SK-N-SH treated with all-trans-retinoic acid at 6 μM for 48 hours (cell line): Measurements from ENCODE around the gene PLCB4.

ENCODE experiments used
- ATAC-seq: fragments of 200-7000 bp; cut with Tn5 transposase; 3 replicates; pipeline ENCODE4 v1.9.1; 2020; ENCODE audit warnings: mild to moderate bottlenecking, moderate library complexity
- BACH2 ChIP-seq: fragments of 250-450 bp; sonication (Bioruptor Pico); IDR thresholded peaks from 2 replicates; pipeline ENCODE4 v1.9.0; 2021; ENCODE audit warnings: mild to moderate bottlenecking, borderline replicate concordance
- CREB5 ChIP-seq: fragments of 250-450 bp; sonication (Bioruptor Pico); IDR thresholded peaks from 2 replicates; pipeline ENCODE4 v1.5.1; 2020; ENCODE audit warnings: low read depth, mild to moderate bottlenecking, moderate library complexity
- CSDC2 ChIP-seq: fragments of 250-450 bp; sonication (Bioruptor Pico); IDR thresholded peaks from 2 replicates; pipeline ENCODE4 v1.5.0; 2020; ENCODE audit warnings: mild to moderate bottlenecking, moderate library complexity
- CSRNP3 ChIP-seq: fragments of 250-450 bp; sonication (Bioruptor Pico); IDR thresholded peaks from 2 replicates; pipeline ENCODE4 v1.5.1; 2021; ENCODE audit warnings: mild to moderate bottlenecking, moderate library complexity
- ESRRG ChIP-seq: fragments of 250-450 bp; sonication (Bioruptor Pico); IDR thresholded peaks from 2 replicates; pipeline ENCODE4 v1.6.1; 2021; ENCODE audit warnings: mild to moderate bottlenecking
- GLIS3 ChIP-seq: fragments of 250-450 bp; sonication (Bioruptor Pico); IDR thresholded peaks from 2 replicates; pipeline ENCODE4 v1.5.0; 2020; ENCODE audit warnings: mild to moderate bottlenecking, moderate library complexity
- ISL1 ChIP-seq: fragments of 250-450 bp; sonication (Bioruptor Pico); IDR thresholded peaks from 2 replicates; pipeline ENCODE4 v2.1.2; 2022; ENCODE audit warnings: mild to moderate bottlenecking, moderate library complexity
- OSR1 ChIP-seq: fragments of 250-450 bp; sonication (Bioruptor Pico); IDR thresholded peaks from 2 replicates; pipeline ENCODE4 v1.8.0; 2022; ENCODE audit warnings: moderate library complexity, mild to moderate bottlenecking, inconsistent platforms
- PATZ1 ChIP-seq: fragments of 250-450 bp; sonication (Bioruptor Pico); IDR thresholded peaks from 2 replicates; pipeline ENCODE4 v1.8.0; 2020; ENCODE audit warnings: mild to moderate bottlenecking, moderate library complexity, borderline replicate concordance
- POU6F1 ChIP-seq: fragments of 250-450 bp; sonication (Bioruptor Pico); IDR thresholded peaks from 2 replicates; pipeline ENCODE4 v1.8.0; 2021; ENCODE audit warnings: low read depth, mild to moderate bottlenecking, moderate library complexity, borderline replicate concordance
- PPARA ChIP-seq: fragments of 250-450 bp; sonication (Bioruptor Pico); IDR thresholded peaks from 2 replicates; pipeline ENCODE4 v1.5.0; 2020; ENCODE audit warnings: mild to moderate bottlenecking, borderline replicate concordance
- TOX ChIP-seq: fragments of 250-450 bp; sonication (Bioruptor Pico); IDR thresholded peaks from 2 replicates; pipeline ENCODE4 v1.8.0; 2021; ENCODE audit warnings: mild to moderate bottlenecking, moderate library complexity, borderline replicate concordance
- TSHZ2 ChIP-seq: fragments of 250-450 bp; sonication (Bioruptor Pico); IDR thresholded peaks from 2 replicates; pipeline ENCODE4 v1.5.0; 2020; ENCODE audit warnings: mild to moderate bottlenecking, moderate library complexity
- ZFP3 ChIP-seq: fragments of 250-450 bp; sonication (Bioruptor Pico); IDR thresholded peaks from 2 replicates; pipeline ENCODE4 v1.5.0; 2020; ENCODE audit warnings: mild to moderate bottlenecking, moderate library complexity
- ZFP30 ChIP-seq: fragments of 450-650 bp; formaldehyde crosslinking; IDR thresholded peaks from 2 replicates; pipeline ENCODE4 v1.5.0; 2022; ENCODE audit warnings: mild to moderate bottlenecking, moderate library complexity
- ZNF565 ChIP-seq: fragments of 450-650 bp; formaldehyde crosslinking; conservative IDR thresholded peaks from 2 replicates; pipeline ENCODE4 v1.5.0; 2020; ENCODE audit warnings: low read depth, mild to moderate bottlenecking, moderate library complexity
- ZNF70 ChIP-seq: fragments of 450-650 bp; formaldehyde crosslinking; IDR thresholded peaks from 2 replicates; pipeline ENCODE4 v1.5.0; 2020; ENCODE audit warnings: mild to moderate bottlenecking, moderate library complexity

The PLCB4 gene

GRCh38 chr20:9427430-9428291, 358.8 kb downstream of the PLCB4 start:
- TF ChIP-seq ZFP3 (no peak), PPARA (no peak), ISL1 (CRISPR knock-in tag) (peak; percentile 29; the same call in 1 of the 2 replicates), ZNF565 (no peak)
- ATAC-seq = peak; percentile 86

GRCh38 chr20:9428292-9428607, 359.4 kb downstream of the PLCB4 start:
- ATAC-seq = no peak

GRCh38 chr20:9439806-9440205, 370.9 kb downstream of the PLCB4 start:
- no peak for TF ChIP-seq ZFP30 (CRISPR knock-in tag)
- TF ChIP-seq BACH2 (CRISPR knock-in tag) = no peak
- TF ChIP-seq OSR1 = no peak
- no peak for TF ChIP-seq TSHZ2 (CRISPR knock-in tag)
- TF ChIP-seq CSDC2 = no peak
- TF ChIP-seq ESRRG (CRISPR knock-in tag) = no peak
- TF ChIP-seq GLIS3 (CRISPR knock-in tag) = no peak
- TF ChIP-seq PATZ1 (CRISPR knock-in tag) = no peak
- TF ChIP-seq TOX (CRISPR knock-in tag) = no peak
- TF ChIP-seq ZFP3 = no peak
- no peak for TF ChIP-seq CSRNP3 (CRISPR knock-in tag)
- ATAC-seq = no peak

More at GRCh38 chr20:9428292-9428607, 359.4 kb downstream of the PLCB4 start:
- TF ChIP-seq POU6F1 (CRISPR knock-in tag) (no peak), CREB5 (no peak), PATZ1 (CRISPR knock-in tag) (no peak), PPARA (no peak), CSRNP3 (CRISPR knock-in tag) (no peak), CSDC2 (no peak), ZNF70 (CRISPR knock-in tag) (no peak; the same call in 1 of the 2 replicates)
